Neural progenitor cell (in vitro differentiated cells): ENCODE data around the gene NUDT7.

Experiments used
- CTCF ChIP-seq: fragments of 200-600 bp; sonication (generic); IDR thresholded peaks from 2 replicates; pipeline ENCODE4 v1.5.1; 2017; ENCODE audit warnings: antibody characterized with exemption, mild to moderate bottlenecking
- EZH2 ChIP-seq: fragments of 200-600 bp; sonication (generic); IDR thresholded peaks from 2 replicates; pipeline ENCODE4 v1.6.1; 2017; ENCODE audit warnings: antibody characterized with exemption, mild to moderate bottlenecking, moderate library complexity
- EZH2phosphoT487 ChIP-seq: fragments of 200-600 bp; sonication (generic); IDR thresholded peaks from 2 replicates; pipeline ENCODE4 v1.6.1; 2017; ENCODE audit warnings: antibody characterized with exemption

- TF ChIP-seq CTCF: no peak
- no peak for TF ChIP-seq EZH2
- TF ChIP-seq EZH2phosphoT487: no peak
Observed at GRCh38 chr16:77767826-77768225, 45.5 kb downstream of the NUDT7 start.
